PC-3 (cell line): Measurements from ENCODE around the gene POLDIP3. TPM values are rescaled to one million over a fixed set of nuclear protein-coding genes. Genes with fewer than 3 reads are reported as not detected.

Experiments
- ATAC-seq: fragments of 200-7000 bp; cut with Tn5 transposase; 2 replicates; pipeline ENCODE4 v1.9.1; 2020; ENCODE audit warnings: mild to moderate bottlenecking, moderate library complexity
- BruUV-seq: library from RNA; stranded (reverse); fragments of 400-500 nt; replicated peaks from 2 replicates; lab custom pipeline; 2021; lab: Mats Ljungman, UMichigan
- CTCF ChIA-PET: fragments of 300-600 bp; sonication (Branson Sonifier 250); formaldehyde crosslinking; loops from one replicate; lab custom pipeline; 2022; ENCODE audit warnings: antibody characterized with exemption; lab: Charles Lee
- POLR2A ChIA-PET: fragments of 300-600 bp; sonication (Branson Sonifier 250); formaldehyde crosslinking; loops from one replicate; lab custom pipeline; 2022; ENCODE audit warnings: antibody characterized with exemption; ENCODE audit not compliant: unreplicated experiment; lab: Charles Lee
- DNase-seq: peaks from one replicate; pipeline ENCODE4 v3.0.0-alpha.2; 2015
- H2AFZ ChIP-seq: fragments of 300-600 bp; sonication (generic); 2 replicates; pipeline ENCODE4 v1.6.0; 2016; ENCODE audit warnings: antibody characterized with exemption, low read length
- H3F3A ChIP-seq: fragments of 300-600 bp; sonication (generic); one replicate; pipeline ENCODE4 v1.6.0; 2017; ENCODE audit warnings: antibody characterized with exemption, low read length, control low read depth, mild to moderate bottlenecking; ENCODE audit not compliant: unreplicated experiment
- H3K27ac ChIP-seq: fragments of 300-600 bp; sonication (generic); 2 replicates; pipeline ENCODE4 v1.5.1; 2016; ENCODE audit warnings: mild to moderate bottlenecking, low read length
- H3K27me3 ChIP-seq: fragments of 300-600 bp; sonication (generic); 2 replicates; pipeline ENCODE4 v1.6.1; 2016; ENCODE audit warnings: low read length, mixed read lengths
- H3K36me3 ChIP-seq: fragments of 300-600 bp; sonication (generic); 2 replicates; pipeline ENCODE4 v1.6.1; 2016; ENCODE audit warnings: low read depth, mixed run types, low read length, mixed read lengths
- H3K4me1 ChIP-seq: fragments of 300-600 bp; sonication (generic); 2 replicates; pipeline ENCODE4 v1.5.1; 2016; ENCODE audit warnings: low read length; ENCODE audit not compliant: insufficient read depth
- H3K4me2 ChIP-seq: fragments of 300-600 bp; sonication (generic); 2 replicates; pipeline ENCODE4 v1.6.0; 2016; ENCODE audit warnings: low read length
- H3K4me3 ChIP-seq: fragments of 300-600 bp; sonication (generic); 2 replicates; pipeline ENCODE4 v1.5.1; 2016; ENCODE audit warnings: mild to moderate bottlenecking, low read length, mixed read lengths
- H3K79me2 ChIP-seq: fragments of 300-600 bp; sonication (generic); 2 replicates; pipeline ENCODE4 v1.6.1; 2017; ENCODE audit warnings: low read length, mixed read lengths
- H3K9ac ChIP-seq: fragments of 300-600 bp; sonication (generic); 2 replicates; pipeline ENCODE4 v1.6.0; 2016; ENCODE audit warnings: mild to moderate bottlenecking, low read length
- H3K9me2 ChIP-seq: fragments of 300-600 bp; sonication (generic); replicated peaks from 2 replicates; pipeline ENCODE4 v1.6.1; 2016; ENCODE audit warnings: mixed run types, low read length, mixed read lengths
- H3K9me3 ChIP-seq: fragments of 300-600 bp; sonication (generic); 2 replicates; pipeline ENCODE4 v1.6.1; 2016; ENCODE audit warnings: low read length, mixed read lengths
- H4K20me1 ChIP-seq: fragments of 300-600 bp; sonication (generic); 2 replicates; pipeline ENCODE4 v1.6.1; 2016; ENCODE audit warnings: low read length, mixed read lengths
- EZH2 ChIP-seq: fragments of 300-600 bp; sonication (generic); IDR thresholded peaks from one replicate; pipeline ENCODE4 v1.6.1; 2017; ENCODE audit warnings: antibody characterized with exemption, mild to moderate bottlenecking, low read length; ENCODE audit not compliant: unreplicated experiment
- EZH2phosphoT487 ChIP-seq: fragments of 300-600 bp; sonication (generic); IDR thresholded peaks from 2 replicates; pipeline ENCODE4 v1.6.1; 2018; ENCODE audit warnings: mild to moderate bottlenecking, antibody characterized with exemption, low read length, borderline replicate concordance
- intact Hi-C: fragments of 100-400 bp; cut with micrococcal nuclease; formaldehyde crosslinking; loops from 2 replicates; pipeline ENCODE4 v1.9.0; 2023
- total RNA-seq: library from RNA; depleted of rRNA; stranded (reverse); fragments of >200 nt; gene quantifications from 2 replicates; pipeline ENCODE4 v1.2.3, GENCODE V29; 2014
- TF ChIP-seq, protein P1 (sequence below): fragments of 300-600 bp; sonication (generic); conservative IDR thresholded peaks from 2 replicates; pipeline ENCODE4 v1.5.1; 2017; ENCODE audit warnings: antibody characterized with exemption, low read depth, mild to moderate bottlenecking, low read length

Gene POLDIP3
- total RNA-seq, 1 experiment from 2014 or later: 32.4 TPM

- no peaks in the 10 kb centered on the region for H3F3A ChIP-seq
- no peak overlapping the region for H3K9ac ChIP-seq
- POLR2A ChIA-PET: no interaction called here
- no peaks in the 10 kb centered on the region for H3K9me2 ChIP-seq
- DNase-seq: no peak
- no peak overlapping the region for H3K4me3 ChIP-seq
- H3K27me3 ChIP-seq: no peaks in the 10 kb centered on the region
- peaks cover 29% of the 10 kb centered on the region for H3K36me3 ChIP-seq
- ATAC-seq: no peak
- H3K27ac ChIP-seq: no peak overlapping the region
- intact Hi-C loops: no loop called here
- H3K9me3 ChIP-seq: no peaks in the 10 kb centered on the region
- CTCF ChIA-PET: no interaction called here
- no peak overlapping the region for H2AFZ ChIP-seq
- TF ChIP-seq, protein P1, sequence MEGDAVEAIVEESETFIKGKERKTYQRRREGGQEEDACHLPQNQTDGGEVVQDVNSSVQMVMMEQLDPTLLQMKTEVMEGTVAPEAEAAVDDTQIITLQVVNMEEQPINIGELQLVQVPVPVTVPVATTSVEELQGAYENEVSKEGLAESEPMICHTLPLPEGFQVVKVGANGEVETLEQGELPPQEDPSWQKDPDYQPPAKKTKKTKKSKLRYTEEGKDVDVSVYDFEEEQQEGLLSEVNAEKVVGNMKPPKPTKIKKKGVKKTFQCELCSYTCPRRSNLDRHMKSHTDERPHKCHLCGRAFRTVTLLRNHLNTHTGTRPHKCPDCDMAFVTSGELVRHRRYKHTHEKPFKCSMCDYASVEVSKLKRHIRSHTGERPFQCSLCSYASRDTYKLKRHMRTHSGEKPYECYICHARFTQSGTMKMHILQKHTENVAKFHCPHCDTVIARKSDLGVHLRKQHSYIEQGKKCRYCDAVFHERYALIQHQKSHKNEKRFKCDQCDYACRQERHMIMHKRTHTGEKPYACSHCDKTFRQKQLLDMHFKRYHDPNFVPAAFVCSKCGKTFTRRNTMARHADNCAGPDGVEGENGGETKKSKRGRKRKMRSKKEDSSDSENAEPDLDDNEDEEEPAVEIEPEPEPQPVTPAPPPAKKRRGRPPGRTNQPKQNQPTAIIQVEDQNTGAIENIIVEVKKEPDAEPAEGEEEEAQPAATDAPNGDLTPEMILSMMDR: no peak
- TF ChIP-seq EZH2 (no peak), EZH2phosphoT487 (no peak)
- H3K4me2 ChIP-seq: no peak overlapping the region
- H3K4me1 ChIP-seq: no peaks in the 10 kb centered on the region
- no peaks in the 10 kb centered on the region for H4K20me1 ChIP-seq
- H3K79me2 ChIP-seq: no peaks in the 10 kb centered on the region
- no TSS peak for BruUV-seq
Observed at GRCh38 chr22:42596336-42596735, 18.3 kb downstream of the POLDIP3 start.

DNA sequence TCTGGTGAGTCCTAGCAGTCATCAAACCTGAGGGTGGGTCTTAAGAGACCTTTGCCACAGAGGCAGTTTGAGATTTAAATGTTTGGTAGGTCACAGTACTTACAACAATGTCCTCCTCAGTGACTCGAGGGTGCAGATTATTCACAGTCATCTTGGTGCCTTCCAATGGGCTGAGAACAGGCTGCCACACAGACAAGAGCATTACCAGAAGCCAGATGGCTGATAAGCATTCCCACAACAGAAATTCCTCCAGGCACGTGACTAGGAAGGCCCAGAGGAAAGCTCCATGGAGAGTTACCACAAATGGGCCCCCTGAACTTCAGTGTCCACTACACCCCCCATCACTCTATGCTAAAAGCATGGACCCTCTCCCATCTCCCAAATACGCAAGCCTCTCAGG lies 19.2 kb downstream of the POLDIP3 start:
- Histone ChIP-seq H3K4me1 (no peaks in the 10 kb centered on the region), H3K27ac (no peak overlapping the region), H3F3A (no peaks in the 10 kb centered on the region), H2AFZ (no peak overlapping the region), H3K79me2 (no peaks in the 10 kb centered on the region), H3K4me3 (no peak overlapping the region), H3K9ac (no peak overlapping the region), H3K4me2 (no peak overlapping the region), H4K20me1 (no peaks in the 10 kb centered on the region), H3K9me2 (no peaks in the 10 kb centered on the region), H3K27me3 (no peaks in the 10 kb centered on the region), H3K36me3 (peaks cover 29% of the 10 kb centered on the region), H3K9me3 (no peaks in the 10 kb centered on the region)
- TF ChIP-seq EZH2 (no peak), EZH2phosphoT487 (no peak)
- TF ChIP-seq, protein P1: no peak
- intact Hi-C loops: no loop called here
- no TSS peak for BruUV-seq
- ATAC-seq: no peak
- ChIA-PET POLR2A (no interaction called here), CTCF (no interaction called here)
- DNase-seq: no peak

GRCh38 chr22:42591987-42592386 lies 22.7 kb downstream of the POLDIP3 start:
- ATAC-seq (no peak), DNase-seq (no peak)
- no peak overlapping the region for H3K27ac ChIP-seq
- H3K4me1 ChIP-seq: no peaks in the 10 kb centered on the region
- no peaks in the 10 kb centered on the region for H3K27me3 ChIP-seq
- H3K36me3 ChIP-seq: peaks cover 32% of the 10 kb centered on the region
- no peaks in the 10 kb centered on the region for H4K20me1 ChIP-seq
- TF ChIP-seq EZH2 (no peak), EZH2phosphoT487 (no peak)
- TF ChIP-seq, protein P1: no peak
- no peak overlapping the region for H3K9ac ChIP-seq
- no peak overlapping the region for H3K4me3 ChIP-seq
- no peaks in the 10 kb centered on the region for H3K9me2 ChIP-seq
- intact Hi-C loops: no loop called here
- no peaks in the 10 kb centered on the region for H3K79me2 ChIP-seq
- no TSS peak for BruUV-seq
- no peak overlapping the region for H3K4me2 ChIP-seq
- no peaks in the 10 kb centered on the region for H3F3A ChIP-seq
- H2AFZ ChIP-seq: no peak overlapping the region
- ChIA-PET POLR2A (no interaction called here), CTCF (no interaction called here)
- H3K9me3 ChIP-seq: no peaks in the 10 kb centered on the region
